ENCODE measurements around the gene PRKN. TPM values are rescaled to one million over a fixed set of nuclear protein-coding genes. Genes with fewer than 3 reads are reported as not detected.

PRKN gene
- polyA plus RNA-seq, 1 donor from 2014 or later = 1.2 TPM

DNA sequence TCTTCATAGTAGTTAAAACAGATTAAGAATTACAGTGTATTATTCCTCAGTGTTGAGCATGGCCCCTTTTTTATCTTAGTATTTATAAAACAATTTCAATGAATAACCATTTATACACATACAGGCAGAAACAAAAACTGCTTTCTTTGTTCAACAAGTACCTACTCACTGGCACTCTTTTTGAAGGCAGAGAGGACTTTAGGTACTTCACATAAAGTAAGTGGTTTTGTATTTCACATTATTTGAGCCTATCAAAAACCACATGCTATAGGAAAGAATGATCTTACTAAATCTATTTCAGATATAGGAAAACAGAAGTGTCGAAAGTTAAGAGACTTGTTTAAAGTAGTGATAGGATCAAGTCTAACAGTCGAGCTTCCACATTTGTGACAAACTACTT is 73.8 kb downstream of the PRKN start:
- Histone ChIP-seq H2AFZ (ENCODE audit: low read depth, low read length) (no peak overlapping the region), H3K9ac (ENCODE audit: low read length) (no peak overlapping the region), H4K20me1 (ENCODE audit: insufficient read depth) (no peaks in the 10 kb centered on the region), H3K27ac (ENCODE audit: low read length) (no peak overlapping the region), H3K27me3 (ENCODE audit: insufficient read depth, low read depth, low read length) (no peaks in the 10 kb centered on the region), H3K36me3 (ENCODE audit: insufficient read depth, low read length) (no peaks in the 10 kb centered on the region), H3K9me2 (ENCODE audit: insufficient read depth, low read length) (no peaks in the 10 kb centered on the region), H3K4me3 (ENCODE audit: low read length) (no peak overlapping the region), H3K4me2 (ENCODE audit: low read length) (no peak overlapping the region), H3F3A (ENCODE audit: insufficient read depth, low read length, poor library complexity, severe bottlenecking) (no peaks in the 10 kb centered on the region), H3K9me3 (ENCODE audit: low read length) (no peaks in the 10 kb centered on the region), H3K79me2 (replicated peaks; ENCODE audit: insufficient read depth, low read length) (no peaks in the 10 kb centered on the region)
- TF ChIP-seq TAF1 (IDR thresholded peaks at IDR 0.05; ENCODE audit: low read depth) (no peak), MXI1 (conservative IDR thresholded peaks at IDR 0.05; ENCODE audit: poor library complexity, severe bottlenecking) (no peak), POLR2AphosphoS5 (IDR thresholded peaks at IDR 0.05) (no peak)

DNA sequence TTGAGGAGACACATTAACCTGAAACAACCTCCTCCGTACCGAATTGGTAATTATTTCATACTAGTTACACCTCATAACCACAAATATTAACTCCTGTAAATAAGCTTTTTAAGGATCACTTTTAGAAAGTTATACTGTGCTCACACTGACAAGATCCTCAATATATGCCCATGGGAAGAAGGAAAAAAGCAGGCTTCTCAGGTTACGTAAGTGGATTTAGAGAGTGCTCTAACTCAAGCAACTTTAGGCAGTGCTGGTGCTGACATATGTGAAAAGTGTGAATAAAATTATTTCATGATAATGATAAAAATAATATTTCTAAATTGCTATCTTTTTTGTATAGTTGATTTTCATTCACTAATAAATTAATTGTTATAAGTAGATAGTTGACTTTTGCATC is 76.1 kb downstream of the PRKN start:
- no peaks in the 10 kb centered on the region for H3K36me3 ChIP-seq (ENCODE audit: insufficient read depth, low read length)
- no peak overlapping the region for H3K4me2 ChIP-seq (ENCODE audit: low read length)
- H4K20me1 ChIP-seq (ENCODE audit: insufficient read depth) = no peaks in the 10 kb centered on the region
- no peak overlapping the region for H2AFZ ChIP-seq (ENCODE audit: low read depth, low read length)
- H3K9me3 ChIP-seq (ENCODE audit: low read length) = no peaks in the 10 kb centered on the region
- TF ChIP-seq EP300 (conservative IDR thresholded peaks at IDR 0.05; ENCODE audit: poor library complexity, severe bottlenecking) (no peak), SMC3 (conservative IDR thresholded peaks at IDR 0.05; ENCODE audit: poor library complexity) (no peak)
- H3K4me3 ChIP-seq (ENCODE audit: low read length) = no peak overlapping the region
- no peaks in the 10 kb centered on the region for H3K79me2 ChIP-seq (replicated peaks; ENCODE audit: insufficient read depth, low read length)
- H3K27ac ChIP-seq (ENCODE audit: low read length) = no peak overlapping the region
- H3F3A ChIP-seq (ENCODE audit: insufficient read depth, low read length, poor library complexity, severe bottlenecking) = no peaks in the 10 kb centered on the region
- no peak overlapping the region for H3K9ac ChIP-seq (ENCODE audit: low read length)
- H3K9me2 ChIP-seq (ENCODE audit: insufficient read depth, low read length) = no peaks in the 10 kb centered on the region
- H3K27me3 ChIP-seq (ENCODE audit: insufficient read depth, low read depth, low read length) = no peaks in the 10 kb centered on the region

DNA sequence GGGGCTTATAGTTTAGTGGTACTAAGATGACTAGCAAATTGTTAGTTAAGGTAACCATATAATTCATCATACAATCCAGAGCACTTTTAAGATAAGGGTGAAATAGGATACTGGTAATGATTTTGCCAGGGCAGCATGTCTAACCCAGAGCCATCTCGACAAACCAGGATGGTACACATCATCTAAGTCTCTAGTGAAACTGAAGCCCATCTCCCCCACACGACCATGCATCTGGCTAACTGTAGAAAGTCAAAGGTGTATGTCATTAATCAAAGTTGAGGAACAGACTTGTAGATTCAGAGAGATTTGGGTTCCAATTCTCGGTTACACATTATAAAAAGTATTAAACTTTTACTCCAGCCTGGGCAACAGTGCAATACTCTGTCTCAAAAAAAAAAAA is 78.3 kb downstream of the PRKN start:
- Histone ChIP-seq H3K9me3 (ENCODE audit: low read length) (no peaks in the 10 kb centered on the region), H3K27me3 (ENCODE audit: insufficient read depth, low read depth, low read length) (no peaks in the 10 kb centered on the region), H3F3A (ENCODE audit: insufficient read depth, low read length, poor library complexity, severe bottlenecking) (no peaks in the 10 kb centered on the region), H3K36me3 (ENCODE audit: insufficient read depth, low read length) (no peaks in the 10 kb centered on the region), H3K9ac (ENCODE audit: low read length) (no peak overlapping the region), H3K79me2 (replicated peaks; ENCODE audit: insufficient read depth, low read length) (no peaks in the 10 kb centered on the region), H4K20me1 (ENCODE audit: insufficient read depth) (no peaks in the 10 kb centered on the region), H3K4me3 (ENCODE audit: low read length) (no peak overlapping the region), H2AFZ (ENCODE audit: low read depth, low read length) (no peak overlapping the region), H3K27ac (ENCODE audit: low read length) (no peak overlapping the region), H3K4me2 (ENCODE audit: low read length) (no peak overlapping the region), H3K9me2 (ENCODE audit: insufficient read depth, low read length) (no peaks in the 10 kb centered on the region)
- TF ChIP-seq RAD21 (conservative IDR thresholded peaks at IDR 0.05) (no peak), SMC3 (conservative IDR thresholded peaks at IDR 0.05; ENCODE audit: poor library complexity) (no peak), POLR2AphosphoS5 (IDR thresholded peaks at IDR 0.05) (no peak), EP300 (conservative IDR thresholded peaks at IDR 0.05; ENCODE audit: poor library complexity, severe bottlenecking) (no peak), TAF1 (IDR thresholded peaks at IDR 0.05; ENCODE audit: low read depth) (no peak), MXI1 (conservative IDR thresholded peaks at IDR 0.05; ENCODE audit: poor library complexity, severe bottlenecking) (no peak), EZH2 (IDR thresholded peaks at IDR 0.05; ENCODE audit: borderline replicate concordance, insufficient read depth, low read length, poor library complexity, severe bottlenecking) (no peak)
- TF ChIP-seq, protein P1, sequence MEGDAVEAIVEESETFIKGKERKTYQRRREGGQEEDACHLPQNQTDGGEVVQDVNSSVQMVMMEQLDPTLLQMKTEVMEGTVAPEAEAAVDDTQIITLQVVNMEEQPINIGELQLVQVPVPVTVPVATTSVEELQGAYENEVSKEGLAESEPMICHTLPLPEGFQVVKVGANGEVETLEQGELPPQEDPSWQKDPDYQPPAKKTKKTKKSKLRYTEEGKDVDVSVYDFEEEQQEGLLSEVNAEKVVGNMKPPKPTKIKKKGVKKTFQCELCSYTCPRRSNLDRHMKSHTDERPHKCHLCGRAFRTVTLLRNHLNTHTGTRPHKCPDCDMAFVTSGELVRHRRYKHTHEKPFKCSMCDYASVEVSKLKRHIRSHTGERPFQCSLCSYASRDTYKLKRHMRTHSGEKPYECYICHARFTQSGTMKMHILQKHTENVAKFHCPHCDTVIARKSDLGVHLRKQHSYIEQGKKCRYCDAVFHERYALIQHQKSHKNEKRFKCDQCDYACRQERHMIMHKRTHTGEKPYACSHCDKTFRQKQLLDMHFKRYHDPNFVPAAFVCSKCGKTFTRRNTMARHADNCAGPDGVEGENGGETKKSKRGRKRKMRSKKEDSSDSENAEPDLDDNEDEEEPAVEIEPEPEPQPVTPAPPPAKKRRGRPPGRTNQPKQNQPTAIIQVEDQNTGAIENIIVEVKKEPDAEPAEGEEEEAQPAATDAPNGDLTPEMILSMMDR (IDR thresholded peaks at IDR 0.05; ENCODE audit: poor library complexity, severe bottlenecking) = no peak
- TF ChIP-seq, protein P2, sequence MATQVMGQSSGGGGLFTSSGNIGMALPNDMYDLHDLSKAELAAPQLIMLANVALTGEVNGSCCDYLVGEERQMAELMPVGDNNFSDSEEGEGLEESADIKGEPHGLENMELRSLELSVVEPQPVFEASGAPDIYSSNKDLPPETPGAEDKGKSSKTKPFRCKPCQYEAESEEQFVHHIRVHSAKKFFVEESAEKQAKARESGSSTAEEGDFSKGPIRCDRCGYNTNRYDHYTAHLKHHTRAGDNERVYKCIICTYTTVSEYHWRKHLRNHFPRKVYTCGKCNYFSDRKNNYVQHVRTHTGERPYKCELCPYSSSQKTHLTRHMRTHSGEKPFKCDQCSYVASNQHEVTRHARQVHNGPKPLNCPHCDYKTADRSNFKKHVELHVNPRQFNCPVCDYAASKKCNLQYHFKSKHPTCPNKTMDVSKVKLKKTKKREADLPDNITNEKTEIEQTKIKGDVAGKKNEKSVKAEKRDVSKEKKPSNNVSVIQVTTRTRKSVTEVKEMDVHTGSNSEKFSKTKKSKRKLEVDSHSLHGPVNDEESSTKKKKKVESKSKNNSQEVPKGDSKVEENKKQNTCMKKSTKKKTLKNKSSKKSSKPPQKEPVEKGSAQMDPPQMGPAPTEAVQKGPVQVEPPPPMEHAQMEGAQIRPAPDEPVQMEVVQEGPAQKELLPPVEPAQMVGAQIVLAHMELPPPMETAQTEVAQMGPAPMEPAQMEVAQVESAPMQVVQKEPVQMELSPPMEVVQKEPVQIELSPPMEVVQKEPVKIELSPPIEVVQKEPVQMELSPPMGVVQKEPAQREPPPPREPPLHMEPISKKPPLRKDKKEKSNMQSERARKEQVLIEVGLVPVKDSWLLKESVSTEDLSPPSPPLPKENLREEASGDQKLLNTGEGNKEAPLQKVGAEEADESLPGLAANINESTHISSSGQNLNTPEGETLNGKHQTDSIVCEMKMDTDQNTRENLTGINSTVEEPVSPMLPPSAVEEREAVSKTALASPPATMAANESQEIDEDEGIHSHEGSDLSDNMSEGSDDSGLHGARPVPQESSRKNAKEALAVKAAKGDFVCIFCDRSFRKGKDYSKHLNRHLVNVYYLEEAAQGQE (IDR thresholded peaks at IDR 0.05; ENCODE audit: borderline replicate concordance) = no peak

Data from neural cell (in vitro differentiated cells).